Progenitor cell of endocrine pancreas (in vitro differentiated cells): Measurements from ENCODE around the gene MMP1. TPM values are rescaled to one million over a fixed set of nuclear protein-coding genes. Genes with fewer than 3 reads are reported as not detected.

ENCODE experiments used
- DNase-seq: peaks from one replicate; pipeline ENCODE4 v3.0.0; 2021; ENCODE audit warnings: low spot score; ENCODE audit not compliant: unreplicated experiment
- H3K27ac Mint-ChIP-seq: 2 replicates; pipeline ENCODE4 v1.8.0; 2021; ENCODE audit warnings: mild to moderate bottlenecking, moderate library complexity, mixed read lengths
- H3K27me3 Mint-ChIP-seq: 2 replicates; pipeline ENCODE4 v1.8.0; 2021; ENCODE audit warnings: mixed read lengths
- H3K36me3 Mint-ChIP-seq: 2 replicates; pipeline ENCODE4 v1.8.0; 2022; ENCODE audit warnings: mixed read lengths; ENCODE audit not compliant: insufficient read depth
- H3K4me1 Mint-ChIP-seq: 2 replicates; pipeline ENCODE4 v1.8.0; 2021; ENCODE audit warnings: low read depth, mixed read lengths
- H3K4me3 Mint-ChIP-seq: 2 replicates; pipeline ENCODE4 v1.8.0; 2021; ENCODE audit warnings: low read depth, mild to moderate bottlenecking, moderate library complexity, mixed read lengths
- H3K9me3 Mint-ChIP-seq: 2 replicates; pipeline ENCODE4 v1.8.0; 2021; ENCODE audit warnings: low read depth, mixed read lengths
- total RNA-seq: library from RNA; stranded (reverse); gene quantifications from 2 replicates; pipeline ENCODE4 v1.2.1, GENCODE V29; 2021
- TF ChIP-seq, protein P1 (sequence below): fragments of 200-600 bp; sonication (generic); IDR thresholded peaks from one replicate; pipeline ENCODE4 v1.5.0; 2021; ENCODE audit warnings: antibody characterized with exemption, mild to moderate bottlenecking; ENCODE audit not compliant: unreplicated experiment

The MMP1 gene
- total RNA-seq, 1 donor from 2014 or later: 0.24 TPM

DNA sequence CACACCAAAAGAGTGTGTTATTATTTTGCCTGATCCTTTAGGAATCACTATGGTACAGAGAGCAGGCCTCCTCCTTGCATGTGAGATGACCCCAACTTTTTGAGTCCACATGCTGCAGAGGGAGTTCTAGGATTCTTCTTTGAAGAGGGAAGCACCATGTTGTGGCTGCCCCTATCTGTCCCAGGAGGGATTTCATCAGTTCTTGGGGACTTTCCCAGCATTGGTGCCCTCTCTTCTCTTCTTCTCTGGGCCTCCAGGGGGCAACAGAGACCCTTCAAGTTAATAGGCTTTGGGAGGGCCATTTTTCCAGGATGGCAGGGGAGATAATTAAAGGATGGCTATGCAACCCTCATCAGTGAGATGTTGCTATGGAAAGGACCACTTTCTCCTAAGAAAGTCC, 3.6 kb downstream of the MMP1 start:
- no peaks in the 10 kb centered on the region for H3K4me1 Mint-ChIP-seq
- H3K4me3 Mint-ChIP-seq: no peak overlapping the region
- DNase-seq: no peak

DNA sequence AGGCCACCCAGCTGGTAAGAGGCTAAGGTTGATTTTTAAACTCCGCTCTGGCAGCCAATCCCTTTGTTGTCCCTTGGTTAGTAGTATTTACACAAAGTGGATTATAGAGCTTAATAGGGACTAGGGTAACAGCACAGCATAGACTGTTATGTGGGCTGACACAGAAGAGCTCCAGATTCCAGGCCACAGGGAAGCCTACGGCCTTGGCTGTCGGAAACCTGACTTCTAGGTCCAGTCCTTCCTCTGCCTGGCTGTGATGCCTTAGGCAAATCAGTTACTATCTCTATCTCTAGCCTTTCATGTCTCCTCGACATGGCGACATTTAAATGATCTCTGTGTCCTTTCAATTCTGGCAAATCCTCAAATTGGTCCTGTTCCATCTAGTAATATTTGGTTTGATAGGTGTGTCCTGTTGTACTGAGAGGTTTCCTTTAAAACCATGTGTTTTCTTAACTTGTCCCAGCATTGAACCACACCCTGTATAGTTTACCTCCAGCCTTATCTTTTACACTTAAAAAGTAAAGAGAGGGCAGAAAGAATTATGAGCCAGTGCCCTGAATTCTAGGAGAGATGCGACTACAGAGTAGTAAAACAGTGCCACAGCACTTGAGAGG, 4.2 kb downstream of the MMP1 start:
- no peaks in the 10 kb centered on the region for H3K4me1 Mint-ChIP-seq
- DNase-seq: no peak
- no peaks in the 10 kb centered on the region for H3K9me3 Mint-ChIP-seq
- no peaks in the 10 kb centered on the region for H3K36me3 Mint-ChIP-seq
- no peaks in the 10 kb centered on the region for H3K27me3 Mint-ChIP-seq
- TF ChIP-seq, protein P1, sequence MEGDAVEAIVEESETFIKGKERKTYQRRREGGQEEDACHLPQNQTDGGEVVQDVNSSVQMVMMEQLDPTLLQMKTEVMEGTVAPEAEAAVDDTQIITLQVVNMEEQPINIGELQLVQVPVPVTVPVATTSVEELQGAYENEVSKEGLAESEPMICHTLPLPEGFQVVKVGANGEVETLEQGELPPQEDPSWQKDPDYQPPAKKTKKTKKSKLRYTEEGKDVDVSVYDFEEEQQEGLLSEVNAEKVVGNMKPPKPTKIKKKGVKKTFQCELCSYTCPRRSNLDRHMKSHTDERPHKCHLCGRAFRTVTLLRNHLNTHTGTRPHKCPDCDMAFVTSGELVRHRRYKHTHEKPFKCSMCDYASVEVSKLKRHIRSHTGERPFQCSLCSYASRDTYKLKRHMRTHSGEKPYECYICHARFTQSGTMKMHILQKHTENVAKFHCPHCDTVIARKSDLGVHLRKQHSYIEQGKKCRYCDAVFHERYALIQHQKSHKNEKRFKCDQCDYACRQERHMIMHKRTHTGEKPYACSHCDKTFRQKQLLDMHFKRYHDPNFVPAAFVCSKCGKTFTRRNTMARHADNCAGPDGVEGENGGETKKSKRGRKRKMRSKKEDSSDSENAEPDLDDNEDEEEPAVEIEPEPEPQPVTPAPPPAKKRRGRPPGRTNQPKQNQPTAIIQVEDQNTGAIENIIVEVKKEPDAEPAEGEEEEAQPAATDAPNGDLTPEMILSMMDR: no peak
- no peak overlapping the region for H3K4me3 Mint-ChIP-seq
- H3K27ac Mint-ChIP-seq: no peak overlapping the region

More for the DNA sequence above, 3.6 kb downstream of the MMP1 start:
- H3K36me3 Mint-ChIP-seq: no peaks in the 10 kb centered on the region
- H3K9me3 Mint-ChIP-seq: no peaks in the 10 kb centered on the region
- no peaks in the 10 kb centered on the region for H3K27me3 Mint-ChIP-seq
- no peak overlapping the region for H3K27ac Mint-ChIP-seq
- TF ChIP-seq, protein P1: peak; percentile 37

DNA sequence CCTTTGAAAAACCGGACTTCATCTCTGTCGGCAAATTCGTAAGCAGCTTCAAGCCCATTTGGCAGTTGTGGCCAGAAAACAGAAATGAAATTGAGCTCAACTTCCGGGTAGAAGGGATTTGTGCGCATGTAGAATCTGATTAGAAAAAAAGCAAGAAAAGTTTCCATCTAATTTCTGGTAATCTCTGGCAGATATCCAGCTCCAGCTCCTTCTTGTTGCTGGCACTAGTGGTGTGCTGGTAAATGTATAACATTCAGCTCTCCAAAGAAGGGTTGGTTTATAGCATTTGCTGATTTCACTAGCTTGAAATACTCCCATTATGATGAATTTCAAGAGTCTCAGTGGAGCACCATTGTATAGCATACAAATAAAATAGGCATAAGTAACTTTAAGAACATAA, 5.4 kb downstream of the MMP1 start:
- no peaks in the 10 kb centered on the region for H3K36me3 Mint-ChIP-seq
- no peaks in the 10 kb centered on the region for H3K9me3 Mint-ChIP-seq
- H3K4me3 Mint-ChIP-seq: no peak overlapping the region
- no peak for DNase-seq
- TF ChIP-seq, protein P1: no peak
- H3K27me3 Mint-ChIP-seq: peaks cover 5% of the 10 kb centered on the region
- H3K4me1 Mint-ChIP-seq: no peaks in the 10 kb centered on the region
- no peak overlapping the region for H3K27ac Mint-ChIP-seq

DNA sequence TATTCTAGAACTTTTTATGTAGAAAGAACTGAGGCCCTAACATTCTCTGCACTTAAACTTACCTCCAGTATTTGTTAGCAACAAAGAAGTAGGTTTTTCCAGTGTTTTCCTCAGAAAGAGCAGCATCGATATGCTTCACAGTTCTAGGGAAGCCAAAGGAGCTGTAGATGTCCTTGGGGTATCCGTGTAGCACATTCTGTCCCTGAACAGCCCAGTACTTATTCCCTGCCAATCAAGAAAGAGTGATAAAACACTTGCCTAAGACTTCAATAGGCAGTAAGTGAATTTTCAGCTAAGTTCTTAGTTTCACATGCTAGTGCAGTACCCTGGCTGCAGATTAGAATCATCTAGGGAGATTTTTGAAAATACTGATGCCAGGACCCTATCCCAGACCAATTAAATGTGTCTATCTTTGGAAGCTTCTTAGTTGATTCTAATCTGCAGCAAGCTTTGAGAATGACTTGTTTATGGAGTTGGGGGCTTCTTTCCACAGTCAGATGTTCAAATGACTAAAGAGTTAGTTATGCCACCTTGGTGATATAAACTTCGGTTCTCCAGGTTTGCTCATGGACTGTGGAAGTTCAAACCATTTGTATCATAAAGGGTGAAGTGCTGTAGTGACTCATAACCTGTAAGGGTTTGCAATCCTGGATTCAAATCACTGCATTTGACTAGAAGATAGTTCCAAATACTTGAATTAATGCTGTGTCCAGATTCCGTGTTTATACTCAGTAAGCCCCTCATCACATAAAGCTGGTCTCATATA, 6.5 kb downstream of the MMP1 start:
- H3K9me3 Mint-ChIP-seq: no peaks in the 10 kb centered on the region
- no peak overlapping the region for H3K27ac Mint-ChIP-seq
- no peak overlapping the region for H3K4me3 Mint-ChIP-seq
- no peaks in the 10 kb centered on the region for H3K36me3 Mint-ChIP-seq
- no peak for DNase-seq
- TF ChIP-seq, protein P1: no peak
- peaks cover 5% of the 10 kb centered on the region for H3K27me3 Mint-ChIP-seq
- H3K4me1 Mint-ChIP-seq: no peaks in the 10 kb centered on the region

DNA sequence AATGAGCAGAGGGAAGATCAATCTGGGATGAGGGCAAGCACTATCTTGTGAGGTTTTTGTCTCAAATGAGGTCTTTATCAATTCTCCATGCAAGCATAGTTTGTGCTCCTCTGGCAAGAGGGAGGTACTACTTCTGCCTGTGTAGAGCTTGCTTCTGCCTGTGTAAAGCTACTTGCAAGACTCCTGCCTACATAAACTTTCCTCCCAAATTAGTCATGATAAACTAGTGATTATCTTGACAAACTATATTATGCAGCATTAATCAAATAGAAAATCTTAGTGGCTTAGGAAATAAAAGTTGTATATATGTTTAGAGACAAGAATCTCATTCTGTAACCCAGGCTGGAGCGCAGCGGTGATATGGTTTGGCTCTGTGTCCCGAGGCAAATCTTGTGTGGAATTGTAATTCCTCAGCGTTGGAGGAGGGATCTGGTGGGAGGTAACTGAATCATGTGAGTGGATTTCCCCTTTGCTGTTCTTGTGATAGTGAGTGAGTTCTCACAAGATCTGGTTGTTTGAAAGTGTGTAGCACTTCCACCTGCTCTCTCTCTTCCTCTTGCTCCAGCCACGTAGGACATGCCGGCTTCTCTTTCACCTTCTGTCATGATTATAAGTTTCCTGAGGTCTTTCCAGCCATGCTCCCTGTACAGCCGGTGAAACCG, 9.5 kb downstream of the MMP1 start:
- H3K27ac Mint-ChIP-seq: no peak overlapping the region
- TF ChIP-seq, protein P1: no peak
- H3K36me3 Mint-ChIP-seq: no peaks in the 10 kb centered on the region
- H3K9me3 Mint-ChIP-seq: no peaks in the 10 kb centered on the region
- H3K4me1 Mint-ChIP-seq: no peaks in the 10 kb centered on the region
- no peak for DNase-seq
- peaks cover 5% of the 10 kb centered on the region for H3K27me3 Mint-ChIP-seq
- no peak overlapping the region for H3K4me3 Mint-ChIP-seq
